ENCODE measurements around the gene NR1D2.
A peak's percentile ranks its signal among the peaks of the same experiment; 100 is the strongest.

The NR1D2 gene

GRCh38 chr3:23961066-23961465, 16.0 kb downstream of the NR1D2 start:
- DNase-seq (ENCODE audit: low read depth): no peak
- no peak for TF ChIP-seq CTCF (IDR thresholded peaks at IDR 0.05; ENCODE audit: control insufficient read depth, insufficient read depth, low read depth, low read length, missing control alignments)
- no peak overlapping the region for H3K4me3 ChIP-seq (ENCODE audit: control insufficient read depth, low read depth, low read length)

- H3K4me3 ChIP-seq (ENCODE audit: control insufficient read depth, low read depth, low read length): no peak overlapping the region
- TF ChIP-seq CTCF (IDR thresholded peaks at IDR 0.05; ENCODE audit: control insufficient read depth, insufficient read depth, low read depth, low read length, missing control alignments): no peak
- no peak for DNase-seq (ENCODE audit: low read depth)
These were observed 16.8 kb downstream of the NR1D2 start for GRCh38 chr3:23961913-23962312.

GRCh38 chr3:23964537-23965235, 19.6 kb downstream of the NR1D2 start:
- no peak for DNase-seq (ENCODE audit: low read depth)
- no peak for TF ChIP-seq CTCF (IDR thresholded peaks at IDR 0.05; ENCODE audit: control insufficient read depth, insufficient read depth, low read depth, low read length, missing control alignments)

GRCh38 chr3:23966328-23966727, 21.2 kb downstream of the NR1D2 start:
- TF ChIP-seq CTCF (IDR thresholded peaks at IDR 0.05; ENCODE audit: control insufficient read depth, insufficient read depth, low read depth, low read length, missing control alignments): no peak
- DNase-seq (ENCODE audit: low read depth): no peak
- no peak overlapping the region for H3K4me3 ChIP-seq (ENCODE audit: control insufficient read depth, low read depth, low read length)

More at GRCh38 chr3:23964537-23965235, 19.6 kb downstream of the NR1D2 start:
- H3K4me3 ChIP-seq (ENCODE audit: control insufficient read depth, low read depth, low read length): no peak overlapping the region

- TF ChIP-seq CTCF (IDR thresholded peaks at IDR 0.05; ENCODE audit: control insufficient read depth, insufficient read depth, low read depth, low read length, missing control alignments): no peak
- peak; percentile 31 for DNase-seq (ENCODE audit: low read depth)
- H3K4me3 ChIP-seq (ENCODE audit: control insufficient read depth, low read depth, low read length): no peak overlapping the region
These were observed 23.5 kb downstream of the NR1D2 start for GRCh38 chr3:23968463-23969184.

- no peak for DNase-seq (ENCODE audit: low read depth)
- TF ChIP-seq CTCF (IDR thresholded peaks at IDR 0.05; ENCODE audit: control insufficient read depth, insufficient read depth, low read depth, low read length, missing control alignments): no peak
- H3K4me3 ChIP-seq (ENCODE audit: control insufficient read depth, low read depth, low read length): no peak overlapping the region
These were observed 24.3 kb downstream of the NR1D2 start for GRCh38 chr3:23969393-23969792.
